Measurements from ENCODE around the gene AGBL4.

Gene AGBL4

GRCh38 chr1:48793863-48794262 is 1229.9 kb downstream of the AGBL4 start:
- DNase-seq = no peak

- DNase-seq = no peak
Measured at GRCh38 chr1:48792961-48793360, 1230.8 kb downstream of the AGBL4 start.

GRCh38 chr1:48790397-48790796 is 1233.4 kb downstream of the AGBL4 start:
- peak; percentile 19 for DNase-seq

GRCh38 chr1:48789903-48790302 is 1233.9 kb downstream of the AGBL4 start:
- peak; percentile 12 for DNase-seq

- no peak for DNase-seq
Measured at GRCh38 chr1:48785869-48786268, 1237.9 kb downstream of the AGBL4 start.

GRCh38 chr1:48784301-48784700 is 1239.5 kb downstream of the AGBL4 start:
- DNase-seq = no peak

- no peak for DNase-seq
Measured at GRCh38 chr1:48777219-48777895, 1246.4 kb downstream of the AGBL4 start.

GRCh38 chr1:48776393-48777218 is 1247.1 kb downstream of the AGBL4 start, which contains the start of gene BEND5:
TSS of gene BEND5 (minus strand) at chr1:48776891. CDS start at chr1:48776831, 60 bp downstream.
- peak; percentile 22 for DNase-seq

GRCh38 chr1:48775831-48776392 is 1247.8 kb downstream of the AGBL4 start:
- DNase-seq = no peak

GRCh38 chr1:48773133-48773532 is 1250.6 kb downstream of the AGBL4 start:
- no peak for DNase-seq

- no peak for DNase-seq
Measured at GRCh38 chr1:48772211-48772610, 1251.5 kb downstream of the AGBL4 start.

- DNase-seq = no peak
Measured at GRCh38 chr1:48771561-48771960, 1252.2 kb downstream of the AGBL4 start.

GRCh38 chr1:48767975-48768510 is 1255.7 kb downstream of the AGBL4 start:
- DNase-seq = peak; percentile 52

- no peak for DNase-seq
Measured at GRCh38 chr1:48765335-48765734, 1258.4 kb downstream of the AGBL4 start.

GRCh38 chr1:48761986-48762385 is 1261.8 kb downstream of the AGBL4 start:
- DNase-seq = no peak

- DNase-seq = no peak
Measured at GRCh38 chr1:48761411-48761810, 1262.3 kb downstream of the AGBL4 start.

- DNase-seq = no peak
Measured at GRCh38 chr1:48760857-48761256, 1262.9 kb downstream of the AGBL4 start.

GRCh38 chr1:48758976-48759375 is 1264.8 kb downstream of the AGBL4 start:
- no peak for DNase-seq

GRCh38 chr1:48757363-48757762 is 1266.4 kb downstream of the AGBL4 start:
- DNase-seq = no peak

GRCh38 chr1:48756683-48757316 is 1267.0 kb downstream of the AGBL4 start:
- no peak for DNase-seq

- no peak for DNase-seq
Measured at GRCh38 chr1:48753293-48753692, 1270.5 kb downstream of the AGBL4 start.

GRCh38 chr1:48750109-48750508 is 1273.6 kb downstream of the AGBL4 start:
- peak; percentile 38 for DNase-seq

GRCh38 chr1:48749068-48749467 is 1274.7 kb downstream of the AGBL4 start:
- no peak for DNase-seq
